OCI-LY7 (cell line): ENCODE data around the gene IL5RA. TPM values are rescaled to one million over a fixed set of nuclear protein-coding genes. Genes with fewer than 3 reads are reported as not detected.

Source experiments
- BruUV-seq: library from RNA; stranded (reverse); fragments of 400-500 nt; replicated peaks from 2 replicates; lab custom pipeline; 2021; lab: Mats Ljungman, UMichigan
- CTCF ChIA-PET: fragments of 300-600 bp; sonication (Branson Sonifier 250); formaldehyde crosslinking; loops from one replicate; lab custom pipeline; 2022; ENCODE audit warnings: antibody characterized with exemption; ENCODE audit not compliant: unreplicated experiment; lab: Charles Lee
- POLR2A ChIA-PET: fragments of 300-600 bp; sonication (Branson Sonifier 250); formaldehyde crosslinking; loops from one replicate; lab custom pipeline; 2022; ENCODE audit warnings: antibody characterized with exemption; lab: Charles Lee
- DNase-seq: peaks from one replicate; pipeline ENCODE4 v3.0.0-alpha.2; 2015; ENCODE audit warnings: low spot score
- H2AFZ ChIP-seq: fragments of 200-600 bp; sonication (generic), shearing (Covaris generic); 2 replicates; pipeline ENCODE4 v1.6.1; 2014; ENCODE audit warnings: mild to moderate bottlenecking, antibody characterized with exemption, low read length, moderate library complexity
- H3K27ac ChIP-seq: fragments of 200-600 bp; sonication (generic); 2 replicates; pipeline ENCODE4 v1.5.1; 2014; ENCODE audit warnings: mixed run types, low read depth, mild to moderate bottlenecking, moderate library complexity, low read length, inconsistent platforms; ENCODE audit not compliant: poor library complexity, severe bottlenecking
- H3K36me3 ChIP-seq: fragments of 200-600 bp; sonication (generic); 2 replicates; pipeline ENCODE4 v1.6.1; 2014; ENCODE audit warnings: mild to moderate bottlenecking, antibody characterized with exemption, low read length, moderate library complexity, mixed read lengths; ENCODE audit not compliant: insufficient read depth
- H3K4me1 ChIP-seq: fragments of 200-600 bp; sonication (generic); 2 replicates; pipeline ENCODE4 v1.5.1; 2014; ENCODE audit warnings: mild to moderate bottlenecking, low read length; ENCODE audit not compliant: insufficient read depth, poor library complexity, severe bottlenecking
- H3K4me2 ChIP-seq: fragments of 200-600 bp; sonication (generic); 2 replicates; pipeline ENCODE4 v1.6.1; 2014; ENCODE audit warnings: mild to moderate bottlenecking, low read length
- H3K4me3 ChIP-seq: fragments of 200-600 bp; sonication (generic); 2 replicates; pipeline ENCODE4 v1.5.1; 2014; ENCODE audit warnings: mild to moderate bottlenecking, low read depth, low read length; ENCODE audit not compliant: poor library complexity, severe bottlenecking
- H3K79me2 ChIP-seq: fragments of 200-600 bp; sonication (generic); 2 replicates; pipeline ENCODE4 v1.6.1; 2016; ENCODE audit warnings: low read depth, mild to moderate bottlenecking, low read length, moderate library complexity, mixed read lengths; ENCODE audit not compliant: insufficient read depth
- H3K9me2 ChIP-seq: fragments of 200-600 bp; sonication (generic); 2 replicates; pipeline ENCODE4 v1.6.1; 2016; ENCODE audit warnings: mild to moderate bottlenecking, low read length, mixed read lengths; ENCODE audit not compliant: insufficient read depth
- H3K9me3 ChIP-seq: fragments of 200-600 bp; sonication (generic); 2 replicates; pipeline ENCODE4 v1.6.1; 2014; ENCODE audit warnings: mild to moderate bottlenecking, mixed run types, low read length, mixed read lengths
- H4K20me1 ChIP-seq: fragments of 200-600 bp; sonication (generic); 2 replicates; pipeline ENCODE4 v1.6.1; 2014; ENCODE audit warnings: mild to moderate bottlenecking, antibody characterized with exemption, low read length, moderate library complexity, mixed read lengths; ENCODE audit not compliant: insufficient read depth
- EZH2phosphoT487 ChIP-seq: fragments of 200-600 bp; sonication (generic); IDR thresholded peaks from 2 replicates; pipeline ENCODE4 v1.6.1; 2018; ENCODE audit warnings: low read depth, borderline replicate concordance, mild to moderate bottlenecking, mixed run types, antibody characterized with exemption, low read length, moderate library complexity, mixed read lengths
- intact Hi-C: fragments of 100-400 bp; cut with micrococcal nuclease; formaldehyde crosslinking; loops from one replicate; pipeline ENCODE4 v1.10.0; 2022; ENCODE audit not compliant: unreplicated experiment
- total RNA-seq, 2 experiments: library from RNA; depleted of rRNA in 1 of 2; stranded (reverse); fragments of >200 nt in 1 of 2; shearing (Covaris generic) in 1 of 2; gene quantifications; 2 replicates each; pipeline ENCODE4 v1.2.3, GENCODE V29; 2014 to 2022
- TF ChIP-seq, protein P1 (sequence below): fragments of 200-600 bp; sonication (generic); conservative IDR thresholded peaks from 2 replicates; pipeline ENCODE4 v1.5.1; 2014; ENCODE audit warnings: mild to moderate bottlenecking, antibody characterized with exemption, low read length, moderate library complexity, mixed read lengths

The IL5RA gene
- total RNA-seq, 2 experiments from 2014 or later = not detected

DNA sequence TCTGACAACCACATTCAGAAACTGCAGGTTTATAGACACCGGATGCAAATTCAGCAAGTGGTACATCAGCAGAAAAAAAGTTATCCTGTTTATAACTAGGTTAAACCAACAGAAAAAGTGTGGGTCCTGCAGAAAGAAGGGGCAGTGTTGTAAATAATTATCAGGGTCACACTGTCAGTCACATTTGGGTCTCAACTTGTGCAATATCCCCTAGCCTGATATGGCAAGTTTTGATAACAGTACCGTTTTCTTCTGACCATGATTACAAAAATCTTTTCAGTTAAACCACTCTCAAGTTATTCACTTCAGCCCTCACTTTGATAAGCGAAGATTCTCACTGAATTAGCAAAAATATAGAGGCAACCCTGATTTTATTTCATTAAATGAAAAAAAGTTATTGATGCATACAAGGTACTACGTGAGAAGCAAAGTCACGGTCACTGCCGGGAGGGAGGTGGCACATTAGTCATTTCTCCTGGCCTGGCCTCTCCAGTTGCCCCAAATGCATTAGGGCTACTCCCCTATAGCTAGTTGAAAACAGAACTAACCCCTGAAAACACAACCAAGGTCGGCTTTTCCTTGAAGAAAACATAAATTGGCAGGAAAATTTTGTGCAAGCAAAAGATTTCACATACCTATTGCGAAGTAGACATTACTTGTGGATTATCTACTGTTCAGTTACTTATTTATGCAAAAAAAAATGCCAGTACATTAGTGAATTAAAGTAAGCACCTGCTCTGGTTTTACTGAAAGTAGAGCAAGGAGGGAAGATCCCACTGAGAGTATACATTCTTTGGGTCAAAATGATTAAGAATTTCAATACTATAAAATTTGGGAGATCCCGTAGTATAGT, 28.6 kb downstream of the IL5RA start:
- intact Hi-C loops = no loop called here
- H3K4me3 ChIP-seq = no peak overlapping the region
- no peaks in the 10 kb centered on the region for H3K9me2 ChIP-seq
- ChIA-PET POLR2A (no interaction called here), CTCF (no interaction called here)
- H3K27ac ChIP-seq = no peak overlapping the region
- no peak overlapping the region for H2AFZ ChIP-seq
- DNase-seq = no peak
- H3K9me3 ChIP-seq = no peaks in the 10 kb centered on the region
- H4K20me1 ChIP-seq = no peaks in the 10 kb centered on the region
- H3K4me1 ChIP-seq = peaks cover 7% of the 10 kb centered on the region
- no peaks in the 10 kb centered on the region for H3K36me3 ChIP-seq
- no TSS peak for BruUV-seq
- H3K79me2 ChIP-seq = no peaks in the 10 kb centered on the region
- H3K4me2 ChIP-seq = no peak overlapping the region
- TF ChIP-seq, protein P1, sequence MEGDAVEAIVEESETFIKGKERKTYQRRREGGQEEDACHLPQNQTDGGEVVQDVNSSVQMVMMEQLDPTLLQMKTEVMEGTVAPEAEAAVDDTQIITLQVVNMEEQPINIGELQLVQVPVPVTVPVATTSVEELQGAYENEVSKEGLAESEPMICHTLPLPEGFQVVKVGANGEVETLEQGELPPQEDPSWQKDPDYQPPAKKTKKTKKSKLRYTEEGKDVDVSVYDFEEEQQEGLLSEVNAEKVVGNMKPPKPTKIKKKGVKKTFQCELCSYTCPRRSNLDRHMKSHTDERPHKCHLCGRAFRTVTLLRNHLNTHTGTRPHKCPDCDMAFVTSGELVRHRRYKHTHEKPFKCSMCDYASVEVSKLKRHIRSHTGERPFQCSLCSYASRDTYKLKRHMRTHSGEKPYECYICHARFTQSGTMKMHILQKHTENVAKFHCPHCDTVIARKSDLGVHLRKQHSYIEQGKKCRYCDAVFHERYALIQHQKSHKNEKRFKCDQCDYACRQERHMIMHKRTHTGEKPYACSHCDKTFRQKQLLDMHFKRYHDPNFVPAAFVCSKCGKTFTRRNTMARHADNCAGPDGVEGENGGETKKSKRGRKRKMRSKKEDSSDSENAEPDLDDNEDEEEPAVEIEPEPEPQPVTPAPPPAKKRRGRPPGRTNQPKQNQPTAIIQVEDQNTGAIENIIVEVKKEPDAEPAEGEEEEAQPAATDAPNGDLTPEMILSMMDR = no peak
- no peak for TF ChIP-seq EZH2phosphoT487

DNA sequence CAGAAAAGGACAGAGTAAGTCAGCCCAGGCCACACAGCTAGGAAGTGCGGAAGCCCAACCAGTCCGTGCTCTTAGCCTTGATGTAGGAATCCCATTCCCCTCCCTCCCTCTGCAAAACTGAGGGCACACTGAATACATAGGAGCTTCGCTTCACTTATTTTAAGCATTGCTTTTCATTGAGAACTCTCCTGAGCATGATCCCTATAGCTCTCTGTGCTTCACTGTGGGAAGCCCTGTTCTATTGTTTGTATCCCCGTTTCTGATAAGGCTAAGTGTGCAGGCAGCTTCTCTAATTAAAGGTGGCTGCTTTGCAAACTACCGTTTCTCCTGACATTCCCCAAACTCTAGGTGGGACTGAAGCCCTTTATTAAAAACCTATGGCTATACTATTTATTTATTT, 29.9 kb downstream of the IL5RA start:
- TF ChIP-seq, protein P1 = no peak
- no peak for TF ChIP-seq EZH2phosphoT487
- ChIA-PET CTCF (no interaction called here), POLR2A (no interaction called here)
- H3K9me3 ChIP-seq = no peaks in the 10 kb centered on the region
- H4K20me1 ChIP-seq = no peaks in the 10 kb centered on the region
- no peak overlapping the region for H3K4me3 ChIP-seq
- no peaks in the 10 kb centered on the region for H3K9me2 ChIP-seq
- H2AFZ ChIP-seq = no peak overlapping the region
- H3K4me2 ChIP-seq = no peak overlapping the region
- DNase-seq = no peak
- no peak overlapping the region for H3K27ac ChIP-seq
- peaks cover 7% of the 10 kb centered on the region for H3K4me1 ChIP-seq
- H3K79me2 ChIP-seq = no peaks in the 10 kb centered on the region
- no peaks in the 10 kb centered on the region for H3K36me3 ChIP-seq
- intact Hi-C loops = no loop called here
- BruUV-seq = no TSS peak

DNA sequence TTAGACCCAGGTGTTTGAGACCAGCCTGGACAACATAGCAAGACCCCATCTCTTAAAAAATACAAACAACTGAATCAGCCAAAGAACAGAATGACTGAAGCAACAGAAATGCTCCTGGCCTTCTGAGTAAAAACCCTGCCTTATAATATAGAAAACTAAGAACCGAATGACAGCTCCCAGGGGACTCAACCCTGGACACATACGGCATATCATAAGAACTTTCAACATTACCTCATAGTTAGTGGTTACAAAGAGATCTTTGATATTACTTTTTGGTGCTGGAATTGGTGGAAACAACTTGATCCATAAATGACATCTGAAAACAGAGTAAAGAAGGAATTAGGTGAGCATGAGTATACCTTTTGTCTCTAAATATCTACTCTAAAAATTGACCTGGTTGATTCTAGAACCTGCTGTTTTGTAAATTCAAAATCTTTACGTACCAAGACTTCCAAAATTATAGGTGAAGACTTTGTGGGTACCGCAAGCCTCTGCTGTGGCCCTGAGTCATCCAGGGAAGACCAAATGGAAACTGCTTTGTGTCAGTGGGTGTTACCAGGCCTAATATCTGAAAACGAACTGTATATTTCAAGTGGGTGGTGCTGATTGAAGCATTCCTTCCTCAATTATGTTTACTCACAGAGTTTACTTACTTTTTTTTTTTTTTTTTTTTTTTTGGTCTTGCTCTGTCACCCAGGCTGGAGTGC, 35.5 kb downstream of the IL5RA start:
- intact Hi-C loops = no loop called here
- no peak overlapping the region for H2AFZ ChIP-seq
- H3K27ac ChIP-seq = no peak overlapping the region
- no peaks in the 10 kb centered on the region for H3K36me3 ChIP-seq
- H3K4me1 ChIP-seq = no peaks in the 10 kb centered on the region
- POLR2A ChIA-PET = no interaction called here
- BruUV-seq = no TSS peak
- H4K20me1 ChIP-seq = no peaks in the 10 kb centered on the region
- no peaks in the 10 kb centered on the region for H3K9me2 ChIP-seq
- no peak overlapping the region for H3K4me2 ChIP-seq
- H3K4me3 ChIP-seq = no peak overlapping the region
- TF ChIP-seq, protein P1 = no peak
- no peak for TF ChIP-seq EZH2phosphoT487
- no peaks in the 10 kb centered on the region for H3K9me3 ChIP-seq
- DNase-seq = no peak
- H3K79me2 ChIP-seq = no peaks in the 10 kb centered on the region
- CTCF ChIA-PET = no interaction called here
